CD14-positive monocyte (primary cell): ENCODE data around the gene LSMEM2. TPM values are rescaled to one million over a fixed set of nuclear protein-coding genes. Genes with fewer than 3 reads are reported as not detected.

Experiments used
- DNase-seq, 3 donors: peaks; one replicate each; pipeline ENCODE4 v3.0.0-alpha.2; 2011 to 2022
- H2AFZ ChIP-seq: 2 replicates; pipeline ENCODE4 v1.6.0; 2012; ENCODE audit warnings: mild to moderate bottlenecking, low read depth, low read length, inconsistent platforms; ENCODE audit not compliant: insufficient read depth, poor library complexity, severe bottlenecking
- H3K27ac ChIP-seq, 2 donors: 1 replicate in 1 of 2; 2 replicates in 1 of 2; pipeline ENCODE4 v1.5.1; 2012 to 2013; ENCODE audit warnings: low read length in 2 of 2, control low read depth in 1 of 2, inconsistent platforms in 1 of 2, low read depth in 1 of 2, mild to moderate bottlenecking in 1 of 2
- H3K27me3 ChIP-seq, 2 donors: one replicate each; pipeline versions ENCODE4 v1.6.0 to v1.6.1; 2011 to 2013; ENCODE audit warnings: low read length in 2 of 2; ENCODE audit not compliant: control insufficient read depth in 2 of 2, insufficient read depth in 2 of 2
- H3K36me3 ChIP-seq, 2 donors: replicated peaks in 1 of 2; 1 replicate in 1 of 2; 2 replicates in 1 of 2; pipeline versions ENCODE4 v1.5.1 to v1.6.1; 2012 to 2013; ENCODE audit warnings: low read length in 2 of 2, control low read depth in 1 of 2, inconsistent platforms in 1 of 2, mild to moderate bottlenecking in 1 of 2; ENCODE audit not compliant: insufficient read depth in 2 of 2, control insufficient read depth in 1 of 2
- H3K4me1 ChIP-seq, 2 donors: 1 replicate in 1 of 2; 2 replicates in 1 of 2; pipeline versions ENCODE4 v1.5.1 to v1.6.1; 2012 to 2013; ENCODE audit warnings: low read length in 2 of 2, control low read depth in 1 of 2, inconsistent platforms in 1 of 2, mild to moderate bottlenecking in 1 of 2, moderate library complexity in 1 of 2; ENCODE audit not compliant: insufficient read depth in 2 of 2, control insufficient read depth in 1 of 2
- H3K4me2 ChIP-seq: replicated peaks from 2 replicates; pipeline ENCODE3; 2012; ENCODE audit warnings: low read length, moderate library complexity, mild to moderate bottlenecking; ENCODE audit not compliant: poor library complexity, severe bottlenecking; ENCODE audit errors: extremely low read depth
- H3K4me3 ChIP-seq, 3 experiments: fragments of 200-600 bp in 1 of 3; sonication (generic) in 1 of 3; replicated peaks in 1 of 3; 1 replicate in 2 of 3; 2 replicates in 1 of 3; pipeline ENCODE4 v1.5.1; 2011 to 2013; ENCODE audit warnings: low read length in 3 of 3, mild to moderate bottlenecking in 3 of 3, control low read depth in 2 of 3, low read depth in 2 of 3, inconsistent platforms in 1 of 3, moderate library complexity in 1 of 3
- H3K79me2 ChIP-seq: 2 replicates; pipeline ENCODE4 v1.6.0; 2012; ENCODE audit warnings: mild to moderate bottlenecking, control low read depth, inconsistent platforms, low read length, moderate library complexity; ENCODE audit not compliant: insufficient read depth
- H3K9ac ChIP-seq: 2 replicates; pipeline ENCODE4 v1.6.0; 2017; ENCODE audit warnings: low read length, mild to moderate bottlenecking; ENCODE audit not compliant: insufficient read depth, poor library complexity, severe bottlenecking
- H3K9me3 ChIP-seq, 2 donors: replicated peaks in 1 of 2; 1 replicate in 1 of 2; 2 replicates in 1 of 2; pipeline versions ENCODE4 v1.5.1 to v1.6.1; 2012 to 2013; ENCODE audit warnings: low read length in 2 of 2, control low read depth in 1 of 2; ENCODE audit not compliant: control insufficient read depth in 1 of 2, insufficient read depth in 1 of 2
- H4K20me1 ChIP-seq: 2 replicates; pipeline ENCODE4 v1.6.0; 2012; ENCODE audit warnings: mild to moderate bottlenecking, low read length, control low read depth, moderate library complexity; ENCODE audit not compliant: insufficient read depth
- H3K27ac Mint-ChIP-seq, 7 donors: one replicate each; pipeline ENCODE4 v1.8.0; 2020; ENCODE audit warnings: mild to moderate bottlenecking in 7 of 7, mixed read lengths in 7 of 7, moderate library complexity in 6 of 7, inconsistent platforms in 2 of 7
- H3K27me3 Mint-ChIP-seq, 3 donors: one replicate each; pipeline ENCODE4 v1.8.0; 2021 to 2022; ENCODE audit warnings: low read depth in 3 of 3, mild to moderate bottlenecking in 3 of 3, mixed read lengths in 3 of 3, moderate library complexity in 3 of 3, inconsistent platforms in 1 of 3
- H3K36me3 Mint-ChIP-seq, 2 donors: one replicate each; pipeline ENCODE4 v1.8.0; 2020; ENCODE audit warnings: mixed read lengths in 2 of 2, inconsistent platforms in 1 of 2, mild to moderate bottlenecking in 1 of 2
- H3K4me1 Mint-ChIP-seq: one replicate; pipeline ENCODE4 v1.8.0; 2020; ENCODE audit warnings: mild to moderate bottlenecking, mixed read lengths
- H3K4me3 Mint-ChIP-seq, 2 donors: one replicate each; pipeline ENCODE4 v1.8.0; 2020; ENCODE audit warnings: mild to moderate bottlenecking in 2 of 2, mixed read lengths in 2 of 2, moderate library complexity in 1 of 2
- H3K9me3 Mint-ChIP-seq, 7 donors: one replicate each; pipeline ENCODE4 v1.8.0; 2020 to 2022; ENCODE audit warnings: mixed read lengths in 7 of 7, mild to moderate bottlenecking in 6 of 7, moderate library complexity in 6 of 7, inconsistent platforms in 2 of 7
- WGBS: methylation state at CpG from one replicate; pipeline ENCODE4 v1.1.5; 2013; ENCODE audit warnings: missing lambda C conversion rate; ENCODE audit not compliant: insufficient coverage; 5-methylcytosine and 5-hydroxymethylcytosine counted together
- intact Hi-C, 2 donors: fragments of 100-400 bp; cut with micrococcal nuclease; formaldehyde crosslinking; loops; one replicate each; pipeline versions ENCODE4 v1.15.0 to v1.15.1; 2023
- polyA plus RNA-seq, 3 donors: library from polyadenylated mRNA; depleted of rRNA in 1 of 3; unstranded in 2 of 3; stranded (reverse) in 1 of 3; fragments of 300-500 nt in 2 of 3; fragments of >200 nt in 1 of 3; fragmentation: Illumina TruSeq in 2 of 3; gene quantifications; 1 replicate in 2 of 3; 2 replicates in 1 of 3; pipeline ENCODE4 v1.2.3, GENCODE V29; 2012 to 2021
- TF ChIP-seq, protein P1 (sequence below): fragments of 200-600 bp; IDR thresholded peaks from one replicate; pipeline ENCODE4 v1.8.0; 2022; ENCODE audit warnings: antibody characterized with exemption, mild to moderate bottlenecking

Gene LSMEM2
- polyA plus RNA-seq, 3 donors: not detected

DNA sequence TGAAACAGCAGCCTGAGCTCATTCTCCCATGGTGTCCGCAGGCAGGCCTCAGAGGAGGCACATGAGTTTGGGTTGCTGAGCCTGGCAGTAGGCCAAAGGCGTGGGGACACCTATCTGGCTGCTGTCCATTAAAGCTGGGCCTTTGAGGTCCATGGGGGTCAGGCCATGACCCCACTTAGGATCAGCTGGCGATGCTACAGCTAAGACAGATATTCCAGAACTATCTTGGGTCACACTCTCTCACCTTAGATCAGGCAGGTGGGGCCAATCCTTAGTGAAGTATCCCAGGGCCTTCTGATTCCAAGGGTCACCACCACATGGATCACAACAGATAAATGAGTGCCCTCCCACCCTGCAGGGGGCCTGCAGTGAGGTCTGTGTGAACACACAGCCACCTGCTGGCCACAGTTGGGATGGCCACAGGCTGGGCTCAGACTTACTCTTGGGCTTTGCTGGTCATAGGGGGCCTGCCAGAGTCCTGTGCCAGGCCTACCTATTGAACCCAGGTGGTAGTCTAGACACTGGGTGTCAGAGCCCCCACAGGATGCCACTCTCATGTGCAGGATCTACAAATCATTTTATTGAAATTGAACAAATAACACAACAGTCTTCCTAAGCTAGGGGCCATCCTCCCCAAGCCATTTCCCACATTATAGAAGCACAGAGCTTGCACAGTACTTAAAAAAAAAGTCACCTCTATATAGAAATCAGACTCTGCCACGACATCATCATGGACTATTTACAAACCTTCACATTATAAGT is 45.6 kb downstream of the LSMEM2 start:
- DNase-seq: peak; percentile 49 to 67 (median 62)
- 78% methylated on average over 3 of the region's 4 CpGs for WGBS
- Histone ChIP-seq H3K4me3 (peak overlapping the region in 1 of 3 experiments; percentile 90), H3K36me3 (peaks cover 3 to 14% of the 10 kb centered on the region in 2 donors), H3K27ac (peak overlapping the region; percentile 77 to 97), H3K4me1 (peaks cover 75 to 90% of the 10 kb centered on the region in 2 donors), H4K20me1 (peaks cover 23% of the 10 kb centered on the region), H3K4me2 (peak overlapping the region; percentile 87), H3K27me3 (no peaks in the 10 kb centered on the region), H3K79me2 (peaks cover 34% of the 10 kb centered on the region), H3K9me3 (no peaks in the 10 kb centered on the region), H3K9ac (no peak overlapping the region), H2AFZ (no peak overlapping the region)
- Mint-ChIP-seq H3K27me3 (peaks cover 0 to 5% (median 2%) of the 10 kb centered on the region in 3 donors), H3K4me3 (no peak overlapping the region), H3K36me3 (peaks cover 7 to 30% of the 10 kb centered on the region in 2 donors), H3K27ac (peak overlapping the region in 6 of 7 donors; percentile 46 to 89 (median 74)), H3K9me3 (no peaks in the 10 kb centered on the region), H3K4me1 (peaks cover 72% of the 10 kb centered on the region)
- intact Hi-C loops: loop anchor here in 1 of 2 donors (2.0 kb wide), 1 partner anchor 32 kb away; the partner anchor contains the start of gene IFRD2
- TF ChIP-seq, protein P1, sequence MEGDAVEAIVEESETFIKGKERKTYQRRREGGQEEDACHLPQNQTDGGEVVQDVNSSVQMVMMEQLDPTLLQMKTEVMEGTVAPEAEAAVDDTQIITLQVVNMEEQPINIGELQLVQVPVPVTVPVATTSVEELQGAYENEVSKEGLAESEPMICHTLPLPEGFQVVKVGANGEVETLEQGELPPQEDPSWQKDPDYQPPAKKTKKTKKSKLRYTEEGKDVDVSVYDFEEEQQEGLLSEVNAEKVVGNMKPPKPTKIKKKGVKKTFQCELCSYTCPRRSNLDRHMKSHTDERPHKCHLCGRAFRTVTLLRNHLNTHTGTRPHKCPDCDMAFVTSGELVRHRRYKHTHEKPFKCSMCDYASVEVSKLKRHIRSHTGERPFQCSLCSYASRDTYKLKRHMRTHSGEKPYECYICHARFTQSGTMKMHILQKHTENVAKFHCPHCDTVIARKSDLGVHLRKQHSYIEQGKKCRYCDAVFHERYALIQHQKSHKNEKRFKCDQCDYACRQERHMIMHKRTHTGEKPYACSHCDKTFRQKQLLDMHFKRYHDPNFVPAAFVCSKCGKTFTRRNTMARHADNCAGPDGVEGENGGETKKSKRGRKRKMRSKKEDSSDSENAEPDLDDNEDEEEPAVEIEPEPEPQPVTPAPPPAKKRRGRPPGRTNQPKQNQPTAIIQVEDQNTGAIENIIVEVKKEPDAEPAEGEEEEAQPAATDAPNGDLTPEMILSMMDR: peak; percentile 99

DNA sequence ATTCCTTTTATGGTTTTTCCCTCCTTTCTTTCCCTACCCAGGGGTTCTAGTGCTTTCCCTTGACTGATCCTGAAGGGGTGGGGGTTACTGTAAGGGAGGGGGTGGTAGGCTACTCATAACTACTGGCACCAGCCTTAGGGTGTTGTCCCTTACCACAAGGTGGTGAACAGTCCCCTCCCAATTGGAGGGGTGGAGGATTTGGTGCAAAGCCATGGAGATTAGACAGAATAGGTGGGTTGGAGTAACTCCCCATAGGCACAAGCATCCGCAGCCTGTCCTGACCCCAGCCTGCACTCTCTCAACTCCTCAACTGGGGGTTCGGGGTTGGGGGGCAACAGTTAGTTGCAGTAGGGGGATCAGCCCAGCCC is 46.2 kb downstream of the LSMEM2 start:
- Mint-ChIP-seq H3K4me1 (peaks cover 67% of the 10 kb centered on the region), H3K36me3 (peaks cover 11 to 31% of the 10 kb centered on the region in 2 donors), H3K27me3 (peaks cover 0 to 2% (median 1%) of the 10 kb centered on the region in 3 donors), H3K4me3 (no peak overlapping the region), H3K27ac (peak overlapping the region; percentile 50 to 85 (median 76)), H3K9me3 (no peaks in the 10 kb centered on the region)
- H3K27me3 ChIP-seq: no peaks in the 10 kb centered on the region
- no peak overlapping the region for H2AFZ ChIP-seq
- H3K9me3 ChIP-seq: no peaks in the 10 kb centered on the region
- peaks cover 29% of the 10 kb centered on the region for H3K79me2 ChIP-seq
- H4K20me1 ChIP-seq: peaks cover 28% of the 10 kb centered on the region
- peak overlapping the region in 1 of 2 donors; percentile 56 for H3K27ac ChIP-seq
- TF ChIP-seq, protein P1: no peak
- H3K4me1 ChIP-seq: peaks cover 70 to 85% of the 10 kb centered on the region in 2 donors
- DNase-seq: no peak
- WGBS: no CpG with 5 or more reads among the region's 2 CpGs
- H3K4me2 ChIP-seq: no peak overlapping the region
- intact Hi-C loops: loop anchor here in 1 of 2 donors (2.0 kb wide), 1 partner anchor 32 kb away; the partner anchor contains the start of gene IFRD2
- H3K4me3 ChIP-seq: no peak overlapping the region
- H3K36me3 ChIP-seq: peaks cover 9 to 15% of the 10 kb centered on the region in 2 donors
- H3K9ac ChIP-seq: no peak overlapping the region
